ENCODE results near the gene FKBP2. TPM values are rescaled to one million over a fixed set of nuclear protein-coding genes. Genes with fewer than 3 reads are reported as not detected.

The FKBP2 gene
- total and polyA plus RNA-seq, 4 donors, result 60.8 to 241 (median 124) TPM

DNA sequence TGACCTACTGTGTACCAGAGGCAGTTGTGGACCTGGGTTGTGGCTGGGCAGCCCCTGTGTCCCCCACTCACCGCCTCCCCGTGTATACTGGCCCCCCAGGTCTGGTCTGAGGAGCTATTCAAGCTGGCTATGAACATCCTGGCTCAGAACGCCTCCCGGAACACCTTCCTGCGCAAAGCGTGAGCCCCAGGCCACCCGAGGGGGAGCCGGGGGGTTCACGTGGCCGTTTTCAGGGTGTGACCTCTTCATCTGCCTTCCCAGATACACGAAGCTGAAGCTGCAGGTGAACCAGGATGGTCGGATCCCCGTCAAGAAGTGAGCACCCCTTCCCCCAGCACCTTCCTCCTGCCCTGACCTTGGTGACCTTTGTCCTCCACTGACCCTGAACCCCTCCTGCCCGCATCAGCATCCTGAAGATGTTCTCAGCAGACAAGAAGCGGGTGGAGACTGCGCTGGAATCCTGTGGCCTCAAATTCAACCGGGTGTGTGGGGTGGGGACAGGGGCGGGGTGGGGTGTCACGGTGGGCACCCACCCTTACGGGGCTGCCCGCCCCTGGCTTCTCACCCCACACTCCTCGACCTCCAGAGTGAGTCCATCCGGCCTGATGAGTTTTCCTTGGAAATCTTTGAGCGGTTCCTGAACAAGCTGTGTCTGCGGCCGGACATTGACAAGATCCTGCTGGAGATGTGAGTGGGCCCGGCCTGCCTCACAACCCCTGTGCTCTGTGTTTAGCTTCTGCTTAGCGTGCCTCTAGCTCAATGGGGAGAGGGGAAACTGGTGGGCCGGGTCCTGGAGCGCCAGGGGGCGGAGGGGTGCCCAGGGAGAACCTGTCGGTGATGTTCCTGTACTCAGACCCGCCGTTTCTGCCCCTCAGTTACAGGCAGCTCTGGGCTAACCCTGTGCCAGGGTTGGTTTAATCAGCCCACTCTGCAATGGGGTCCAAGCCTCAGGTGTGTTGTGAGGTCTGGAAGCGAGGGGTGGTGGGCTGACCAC is 14.5 kb downstream of the FKBP2 start:
- H3K27ac ChIP-seq (ENCODE audit: low read depth in 1 of 2, low read length in 2 of 2), result no peak overlapping the region
- no peak overlapping the region for H3K4me3 ChIP-seq (ENCODE audit: low read depth in 1 of 3, low read length in 3 of 3)
- peaks cover 0 to 12% (median 3%) of the 10 kb centered on the region in 4 donors for H3K36me3 ChIP-seq (ENCODE audit: control insufficient read depth in 4 of 4, insufficient read depth in 3 of 4, low read depth in 1 of 4, low read length in 3 of 4)
- H3K4me1 ChIP-seq (ENCODE audit: control insufficient read depth in 4 of 4, insufficient read depth in 4 of 4, low read length in 3 of 4), result peaks cover under 1 to 17% (median 14%) of the 10 kb centered on the region in 4 donors
- no peaks in the 10 kb centered on the region for H3K27me3 ChIP-seq (ENCODE audit: control insufficient read depth in 4 of 4, insufficient read depth in 4 of 4, low read length in 3 of 4)
- H3K9ac ChIP-seq (ENCODE audit: low read depth in 1 of 2, low read length in 2 of 2), result no peak overlapping the region
- TF ChIP-seq JUND (IDR thresholded peaks at IDR 0.05) (no peak), HNF4A (conservative IDR thresholded peaks at IDR 0.05) (no peak), YY1 (IDR thresholded peaks at IDR 0.05) (no peak)
- 92% methylated on average over 35 of the region's 35 CpGs for WGBS
- H3K9me3 ChIP-seq (ENCODE audit: control insufficient read depth in 4 of 4, low read length in 3 of 4), result no peaks in the 10 kb centered on the region
- DNase-seq (ENCODE audit: low spot score), result no peak

DNA sequence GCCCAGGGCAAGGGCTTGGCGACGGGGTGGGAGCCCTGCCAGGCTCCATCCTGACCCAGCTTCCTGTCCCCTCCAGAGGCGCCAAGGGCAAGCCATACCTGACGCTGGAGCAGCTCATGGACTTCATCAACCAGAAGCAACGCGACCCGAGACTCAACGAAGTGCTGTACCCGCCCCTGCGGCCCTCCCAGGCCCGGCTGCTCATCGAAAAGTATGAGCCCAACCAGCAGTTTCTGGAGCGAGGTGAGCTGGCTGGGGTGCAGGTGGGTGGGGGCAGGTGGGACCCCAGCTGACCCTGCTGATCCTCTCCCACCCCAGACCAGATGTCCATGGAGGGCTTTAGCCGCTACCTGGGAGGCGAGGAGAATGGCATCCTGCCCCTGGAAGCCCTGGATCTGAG is 15.4 kb downstream of the FKBP2 start:
- TF ChIP-seq SP1 (IDR thresholded peaks at IDR 0.05) (no peak), FOXA1 (IDR thresholded peaks at IDR 0.05) (no peak), NR2F2 (IDR thresholded peaks at IDR 0.05) (no peak), RAD21 (IDR thresholded peaks at IDR 0.05) (no peak), FOXA2 (IDR thresholded peaks at IDR 0.05) (no peak), REST (IDR thresholded peaks at IDR 0.05) (no peak), RXRA (IDR thresholded peaks at IDR 0.05) (no peak), JUND (IDR thresholded peaks at IDR 0.05) (no peak), HNF4G (IDR thresholded peaks at IDR 0.05) (no peak)
- TF ChIP-seq, protein P1, sequence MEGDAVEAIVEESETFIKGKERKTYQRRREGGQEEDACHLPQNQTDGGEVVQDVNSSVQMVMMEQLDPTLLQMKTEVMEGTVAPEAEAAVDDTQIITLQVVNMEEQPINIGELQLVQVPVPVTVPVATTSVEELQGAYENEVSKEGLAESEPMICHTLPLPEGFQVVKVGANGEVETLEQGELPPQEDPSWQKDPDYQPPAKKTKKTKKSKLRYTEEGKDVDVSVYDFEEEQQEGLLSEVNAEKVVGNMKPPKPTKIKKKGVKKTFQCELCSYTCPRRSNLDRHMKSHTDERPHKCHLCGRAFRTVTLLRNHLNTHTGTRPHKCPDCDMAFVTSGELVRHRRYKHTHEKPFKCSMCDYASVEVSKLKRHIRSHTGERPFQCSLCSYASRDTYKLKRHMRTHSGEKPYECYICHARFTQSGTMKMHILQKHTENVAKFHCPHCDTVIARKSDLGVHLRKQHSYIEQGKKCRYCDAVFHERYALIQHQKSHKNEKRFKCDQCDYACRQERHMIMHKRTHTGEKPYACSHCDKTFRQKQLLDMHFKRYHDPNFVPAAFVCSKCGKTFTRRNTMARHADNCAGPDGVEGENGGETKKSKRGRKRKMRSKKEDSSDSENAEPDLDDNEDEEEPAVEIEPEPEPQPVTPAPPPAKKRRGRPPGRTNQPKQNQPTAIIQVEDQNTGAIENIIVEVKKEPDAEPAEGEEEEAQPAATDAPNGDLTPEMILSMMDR (IDR thresholded peaks at IDR 0.05; ENCODE audit: low read depth, low read length, missing input control), result no peak
- TF ChIP-seq, protein P2, sequence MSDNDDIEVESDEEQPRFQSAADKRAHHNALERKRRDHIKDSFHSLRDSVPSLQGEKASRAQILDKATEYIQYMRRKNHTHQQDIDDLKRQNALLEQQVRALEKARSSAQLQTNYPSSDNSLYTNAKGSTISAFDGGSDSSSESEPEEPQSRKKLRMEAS (IDR thresholded peaks at IDR 0.05), result no peak
- H3K9me3 ChIP-seq (ENCODE audit: control insufficient read depth in 4 of 4, low read length in 3 of 4), result no peaks in the 10 kb centered on the region
- H3K4me1 ChIP-seq (ENCODE audit: control insufficient read depth in 4 of 4, insufficient read depth in 4 of 4, low read length in 3 of 4), result peaks cover 0 to 9% (median 8%) of the 10 kb centered on the region in 4 donors
- peaks cover 0 to 12% (median 3%) of the 10 kb centered on the region in 4 donors for H3K36me3 ChIP-seq (ENCODE audit: control insufficient read depth in 4 of 4, insufficient read depth in 3 of 4, low read depth in 1 of 4, low read length in 3 of 4)
- no peak overlapping the region for H3K9ac ChIP-seq (ENCODE audit: low read depth in 1 of 2, low read length in 2 of 2)
- no peak overlapping the region for H3K4me3 ChIP-seq (ENCODE audit: low read depth in 1 of 3, low read length in 3 of 3)
- no peak overlapping the region for H3K27ac ChIP-seq (ENCODE audit: low read depth in 1 of 2, low read length in 2 of 2)
- WGBS, result 91% methylated on average over 15 of the region's 15 CpGs
- no peak for DNase-seq (ENCODE audit: low spot score)
- H3K27me3 ChIP-seq (ENCODE audit: control insufficient read depth in 4 of 4, insufficient read depth in 4 of 4, low read length in 3 of 4), result no peaks in the 10 kb centered on the region

All from liver (tissue), 9 donors.